Left ventricle myocardium inferior (tissue), 1 donor: ENCODE measurements around the gene KIRREL3. TPM values are rescaled to one million over a fixed set of nuclear protein-coding genes. Genes with fewer than 3 reads are reported as not detected.

Experiments used
- DNase-seq: peaks from one replicate; pipeline ENCODE4 v3.0.0-alpha.2; 2020
- H3K27ac ChIP-seq: fragments of 200-600 bp; replicated peaks from 2 replicates; pipeline ENCODE4 v1.8.0; 2021
- H3K27me3 ChIP-seq: fragments of 200-600 bp; 2 replicates; pipeline ENCODE4 v1.8.0; 2021; ENCODE audit warnings: low read depth
- H3K36me3 ChIP-seq: fragments of 200-600 bp; 2 replicates; pipeline ENCODE4 v1.8.0; 2021
- H3K4me1 ChIP-seq: fragments of 200-600 bp; 2 replicates; pipeline ENCODE4 v1.8.0; 2021
- H3K4me3 ChIP-seq: fragments of 200-600 bp; 2 replicates; pipeline ENCODE4 v1.8.0; 2021; ENCODE audit warnings: mild to moderate bottlenecking, moderate library complexity
- H3K9me3 ChIP-seq: fragments of 200-600 bp; replicated peaks from 2 replicates; pipeline ENCODE4 v1.8.0; 2021
- intact Hi-C: fragments of 100-400 bp; cut with micrococcal nuclease; formaldehyde crosslinking; loops from one replicate; pipeline ENCODE4 v1.11.0; 2022
- total RNA-seq: library from RNA; stranded (reverse); fragmentation: NEBNext Ultra II Directional; extraction: Animal tissue kit (Norgen Biotek cat#: 25700); gene quantifications from one replicate; pipeline ENCODE4 v1.2.1, GENCODE V29; 2021
- TF ChIP-seq, protein P1 (sequence below): fragments of 200-600 bp; IDR thresholded peaks from 2 replicates; pipeline ENCODE4 v1.8.0; 2021; ENCODE audit warnings: antibody characterized with exemption, mild to moderate bottlenecking, borderline replicate concordance
- donor health status: DM: no; HTN: yes; CAD: no; lungs with severe emphysema.

Gene KIRREL3
- total RNA-seq, 1 donor from 2014 or later: 0.74 TPM

DNA sequence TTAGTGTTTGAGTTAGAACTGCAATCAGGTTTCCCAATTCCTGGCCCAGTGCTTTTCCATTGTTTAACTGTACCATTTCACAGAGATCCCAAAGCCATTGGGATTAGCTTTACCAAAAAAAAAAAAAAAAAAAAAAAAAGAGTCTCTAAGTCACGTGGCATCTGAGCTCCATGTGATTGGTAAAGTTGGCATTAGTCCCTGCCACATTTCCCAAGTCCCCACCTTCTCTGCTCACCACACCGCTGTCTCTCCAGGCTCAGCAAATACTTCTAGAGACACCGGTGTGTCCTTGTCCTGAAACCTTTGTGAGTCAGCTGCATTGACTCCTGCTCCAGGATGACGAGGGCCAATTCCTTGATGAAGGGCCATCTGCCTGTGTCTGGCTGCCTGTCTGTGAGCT is 305.3 kb downstream of the KIRREL3 start:
- Histone ChIP-seq H3K36me3 (no peaks in the 10 kb centered on the region), H3K27ac (no peak overlapping the region), H3K27me3 (peaks cover 28% of the 10 kb centered on the region), H3K4me1 (no peaks in the 10 kb centered on the region), H3K9me3 (peaks cover 14% of the 10 kb centered on the region), H3K4me3 (no peak overlapping the region)
- intact Hi-C loops: no loop called here
- no peak for DNase-seq
- TF ChIP-seq, protein P1, sequence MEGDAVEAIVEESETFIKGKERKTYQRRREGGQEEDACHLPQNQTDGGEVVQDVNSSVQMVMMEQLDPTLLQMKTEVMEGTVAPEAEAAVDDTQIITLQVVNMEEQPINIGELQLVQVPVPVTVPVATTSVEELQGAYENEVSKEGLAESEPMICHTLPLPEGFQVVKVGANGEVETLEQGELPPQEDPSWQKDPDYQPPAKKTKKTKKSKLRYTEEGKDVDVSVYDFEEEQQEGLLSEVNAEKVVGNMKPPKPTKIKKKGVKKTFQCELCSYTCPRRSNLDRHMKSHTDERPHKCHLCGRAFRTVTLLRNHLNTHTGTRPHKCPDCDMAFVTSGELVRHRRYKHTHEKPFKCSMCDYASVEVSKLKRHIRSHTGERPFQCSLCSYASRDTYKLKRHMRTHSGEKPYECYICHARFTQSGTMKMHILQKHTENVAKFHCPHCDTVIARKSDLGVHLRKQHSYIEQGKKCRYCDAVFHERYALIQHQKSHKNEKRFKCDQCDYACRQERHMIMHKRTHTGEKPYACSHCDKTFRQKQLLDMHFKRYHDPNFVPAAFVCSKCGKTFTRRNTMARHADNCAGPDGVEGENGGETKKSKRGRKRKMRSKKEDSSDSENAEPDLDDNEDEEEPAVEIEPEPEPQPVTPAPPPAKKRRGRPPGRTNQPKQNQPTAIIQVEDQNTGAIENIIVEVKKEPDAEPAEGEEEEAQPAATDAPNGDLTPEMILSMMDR: no peak

DNA sequence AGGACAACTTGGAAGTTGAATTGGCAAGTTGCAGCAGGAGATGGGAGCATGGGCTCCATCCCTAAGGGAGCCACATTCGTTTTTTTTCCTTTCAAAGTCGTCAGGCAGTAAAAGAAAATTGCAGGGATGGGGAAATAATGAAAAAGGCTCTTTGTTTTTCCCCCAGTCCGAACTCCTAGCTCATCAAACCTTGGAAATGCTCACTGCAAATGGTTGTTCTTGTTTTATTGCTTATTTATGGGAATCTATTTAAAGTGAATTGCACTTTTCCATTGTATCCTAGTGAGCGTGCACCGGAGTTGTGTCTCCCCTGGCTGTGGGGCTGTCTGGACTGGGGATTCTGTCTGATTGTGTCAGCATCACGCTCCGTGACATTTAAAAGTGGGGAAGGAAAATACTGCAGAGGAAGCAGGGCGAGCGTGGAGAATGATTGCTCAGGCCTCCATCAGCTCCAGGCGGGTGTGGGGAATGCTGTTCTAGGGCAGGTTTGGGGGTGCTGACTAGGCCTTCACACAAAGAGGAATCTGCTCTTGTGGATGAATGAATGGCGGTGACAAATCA is 306.4 kb downstream of the KIRREL3 start:
- H3K27me3 ChIP-seq: peaks cover 25% of the 10 kb centered on the region
- DNase-seq: no peak
- intact Hi-C loops: no loop called here
- H3K4me3 ChIP-seq: no peak overlapping the region
- H3K27ac ChIP-seq: no peak overlapping the region
- no peaks in the 10 kb centered on the region for H3K4me1 ChIP-seq
- H3K36me3 ChIP-seq: no peaks in the 10 kb centered on the region
- H3K9me3 ChIP-seq: peaks cover 14% of the 10 kb centered on the region
- TF ChIP-seq, protein P1: no peak

DNA sequence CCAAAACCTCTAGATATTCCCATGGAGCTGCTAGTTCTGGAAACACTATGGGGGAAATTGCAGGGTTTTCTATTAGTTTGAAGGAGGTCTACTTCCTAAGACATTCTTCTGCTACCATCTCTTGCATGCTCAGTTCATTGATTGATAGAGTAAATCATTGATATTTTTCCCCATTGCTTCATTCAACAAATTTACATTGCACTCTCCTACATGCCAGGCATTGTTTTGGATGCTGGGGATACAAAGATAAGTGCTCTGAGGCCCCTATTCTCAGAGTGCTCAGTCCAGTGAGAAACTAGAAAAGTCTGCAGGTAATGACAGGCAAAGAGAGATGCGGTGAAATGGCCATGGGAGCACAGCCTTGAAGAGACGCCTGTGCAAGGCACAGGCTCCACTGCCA is 313.1 kb downstream of the KIRREL3 start:
- H3K36me3 ChIP-seq: no peaks in the 10 kb centered on the region
- peaks cover 7% of the 10 kb centered on the region for H3K9me3 ChIP-seq
- DNase-seq: no peak
- TF ChIP-seq, protein P1: no peak
- no peaks in the 10 kb centered on the region for H3K4me1 ChIP-seq
- H3K27me3 ChIP-seq: peaks cover 43% of the 10 kb centered on the region
- intact Hi-C loops: no loop called here
- no peak overlapping the region for H3K4me3 ChIP-seq
- no peak overlapping the region for H3K27ac ChIP-seq

DNA sequence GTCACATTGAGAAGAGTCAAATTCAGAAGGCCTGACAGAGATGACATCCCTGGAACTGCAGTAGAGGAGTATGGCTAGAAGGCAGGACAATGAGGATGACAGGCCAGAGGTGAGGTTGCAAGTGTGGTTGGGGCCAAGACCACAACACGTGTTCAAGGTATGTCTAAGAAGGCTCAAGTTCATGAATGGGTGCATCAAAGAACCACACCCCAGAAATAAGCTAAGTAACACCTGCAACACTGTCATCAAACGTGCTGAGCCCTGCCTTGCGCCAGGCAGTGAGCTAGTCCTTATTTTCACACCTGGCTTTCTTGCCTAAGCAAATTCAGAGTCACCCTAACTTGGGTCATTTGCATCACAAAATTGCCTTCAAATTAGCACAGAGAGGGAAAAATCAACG is 313.6 kb downstream of the KIRREL3 start:
- no peak overlapping the region for H3K4me3 ChIP-seq
- H3K27me3 ChIP-seq: peaks cover 45% of the 10 kb centered on the region
- no peaks in the 10 kb centered on the region for H3K4me1 ChIP-seq
- H3K27ac ChIP-seq: no peak overlapping the region
- DNase-seq: no peak
- H3K9me3 ChIP-seq: peaks cover 1% of the 10 kb centered on the region
- intact Hi-C loops: no loop called here
- no peaks in the 10 kb centered on the region for H3K36me3 ChIP-seq
- TF ChIP-seq, protein P1: no peak

DNA sequence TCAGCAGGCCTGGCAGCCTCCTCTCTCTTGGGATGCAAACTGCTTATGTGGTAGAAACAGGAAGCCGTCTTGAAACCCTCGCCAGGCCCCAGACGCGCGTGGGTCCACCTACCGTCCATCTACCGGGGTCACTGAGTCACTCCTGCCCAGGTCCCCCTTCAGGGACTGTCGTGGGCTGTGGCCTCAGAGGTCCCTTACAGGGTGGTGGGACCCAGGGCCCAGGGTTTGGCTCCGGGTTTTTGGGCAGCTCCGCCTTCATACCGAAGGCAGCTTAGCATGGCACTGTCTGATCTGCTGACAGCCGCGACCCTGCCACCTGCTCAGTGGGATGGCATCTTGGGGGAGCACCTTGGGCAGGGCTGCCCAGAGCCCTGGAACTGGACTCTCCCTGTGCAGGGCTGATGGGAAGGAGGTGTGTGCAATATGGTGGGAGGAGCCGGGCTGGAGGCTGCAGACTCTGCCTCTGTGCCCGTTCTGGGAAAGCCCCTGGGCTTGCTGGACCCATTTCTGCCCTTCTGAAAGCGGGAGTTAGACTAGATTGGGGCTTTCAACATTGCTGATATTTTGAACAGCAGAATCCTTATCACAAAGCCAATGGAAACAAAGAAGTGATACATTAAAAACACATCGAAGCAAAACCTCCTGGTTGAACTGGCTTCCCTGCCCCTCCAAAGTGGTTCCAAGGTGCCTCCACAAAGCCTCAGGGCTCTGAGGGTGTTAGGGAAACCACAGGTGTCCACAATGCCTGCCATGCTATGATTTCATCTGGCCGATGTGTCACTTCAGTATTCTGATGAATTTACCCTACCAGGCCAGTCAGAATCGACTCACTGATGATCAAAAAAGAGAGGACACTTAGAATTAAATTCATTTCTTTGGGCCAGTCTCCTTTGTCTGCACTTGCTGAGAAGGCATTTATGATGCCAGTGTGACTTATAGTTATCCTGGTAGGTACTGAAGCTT is 316.5 kb downstream of the KIRREL3 start:
- H3K27me3 ChIP-seq: peaks cover 51% of the 10 kb centered on the region
- TF ChIP-seq, protein P1: no peak
- H3K4me3 ChIP-seq: no peak overlapping the region
- H3K27ac ChIP-seq: no peak overlapping the region
- H3K36me3 ChIP-seq: no peaks in the 10 kb centered on the region
- no peaks in the 10 kb centered on the region for H3K9me3 ChIP-seq
- H3K4me1 ChIP-seq: no peaks in the 10 kb centered on the region
- DNase-seq: no peak
- intact Hi-C loops: no loop called here
